LoVo (cell line): ENCODE results near the gene HSP90AA1.

Experiments
- DNase-seq: peaks from one replicate; pipeline ENCODE4 v3.0.0-alpha.2; 2016; ENCODE audit warnings: low spot score

Gene HSP90AA1

GRCh38 chr14:102039157-102039556 is 47.7 kb downstream of the HSP90AA1 start:
- no peak for DNase-seq

GRCh38 chr14:102037686-102038085 is 49.2 kb downstream of the HSP90AA1 start:
- no peak for DNase-seq

- DNase-seq, result no peak
Observed at GRCh38 chr14:102035914-102036313, 50.9 kb downstream of the HSP90AA1 start.

- DNase-seq, result no peak
Observed at GRCh38 chr14:102034301-102034700, 52.5 kb downstream of the HSP90AA1 start.

GRCh38 chr14:102033241-102033640 is 53.6 kb downstream of the HSP90AA1 start:
- no peak for DNase-seq
